IPS-18a (cell line): ENCODE data around the gene TMEM18.

Experiments used
- H3K27ac ChIP-seq: one replicate; pipeline ENCODE4 v1.5.1; 2013; ENCODE audit warnings: low read length
- H3K27me3 ChIP-seq: one replicate; pipeline ENCODE4 v1.6.1; 2013; ENCODE audit warnings: mild to moderate bottlenecking, low read length; ENCODE audit not compliant: control insufficient read depth, insufficient read depth
- H3K36me3 ChIP-seq: one replicate; pipeline ENCODE4 v1.6.1; 2013; ENCODE audit warnings: low read depth, low read length; ENCODE audit not compliant: control insufficient read depth
- H3K4me1 ChIP-seq: one replicate; pipeline ENCODE4 v1.6.1; 2013; ENCODE audit warnings: low read depth, low read length; ENCODE audit not compliant: control insufficient read depth
- H3K4me3 ChIP-seq: one replicate; pipeline ENCODE4 v1.5.1; 2013; ENCODE audit warnings: low read length
- H3K9ac ChIP-seq: one replicate; pipeline ENCODE4 v1.6.1; 2013; ENCODE audit warnings: mild to moderate bottlenecking, low read length, moderate library complexity
- H3K9me3 ChIP-seq: one replicate; pipeline ENCODE4 v1.6.1; 2013; ENCODE audit warnings: low read depth, low read length; ENCODE audit not compliant: control insufficient read depth

TMEM18 gene

DNA sequence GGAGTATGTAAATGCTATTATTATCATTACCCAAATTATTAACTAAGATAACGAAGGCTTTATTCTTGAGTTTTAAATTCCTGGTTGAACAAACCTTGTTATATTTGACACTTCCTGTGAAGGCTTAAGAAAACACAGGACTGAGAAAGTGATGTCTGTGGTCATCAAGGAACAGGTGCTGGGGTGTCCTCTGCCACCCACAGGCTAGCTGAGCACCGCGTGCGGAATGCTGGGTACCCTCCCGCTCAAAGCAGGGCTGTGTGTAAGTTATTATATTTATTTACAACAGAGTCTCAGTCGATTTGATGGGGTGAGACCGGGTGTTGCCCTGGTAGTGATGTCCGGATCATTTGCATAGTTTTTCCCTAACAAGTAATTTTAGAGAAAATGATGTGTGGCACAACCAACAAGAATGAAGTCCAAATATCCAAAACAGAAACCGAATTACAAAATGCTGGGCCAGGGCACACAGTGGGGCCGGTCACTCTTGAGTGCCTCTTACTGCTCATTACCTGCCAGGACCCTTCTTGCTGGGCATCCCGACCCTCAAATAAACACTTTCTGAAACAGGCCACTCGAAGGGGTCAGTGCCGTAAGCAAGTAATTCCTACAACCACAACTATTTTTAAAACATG lies 49.2 kb downstream of the TMEM18 start:
- no peak overlapping the region for H3K27ac ChIP-seq
- H3K36me3 ChIP-seq: no peaks in the 10 kb centered on the region
- no peaks in the 10 kb centered on the region for H3K9me3 ChIP-seq
- peaks cover 9% of the 10 kb centered on the region for H3K4me1 ChIP-seq
- no peaks in the 10 kb centered on the region for H3K27me3 ChIP-seq
- no peak overlapping the region for H3K4me3 ChIP-seq
- H3K9ac ChIP-seq: no peak overlapping the region

DNA sequence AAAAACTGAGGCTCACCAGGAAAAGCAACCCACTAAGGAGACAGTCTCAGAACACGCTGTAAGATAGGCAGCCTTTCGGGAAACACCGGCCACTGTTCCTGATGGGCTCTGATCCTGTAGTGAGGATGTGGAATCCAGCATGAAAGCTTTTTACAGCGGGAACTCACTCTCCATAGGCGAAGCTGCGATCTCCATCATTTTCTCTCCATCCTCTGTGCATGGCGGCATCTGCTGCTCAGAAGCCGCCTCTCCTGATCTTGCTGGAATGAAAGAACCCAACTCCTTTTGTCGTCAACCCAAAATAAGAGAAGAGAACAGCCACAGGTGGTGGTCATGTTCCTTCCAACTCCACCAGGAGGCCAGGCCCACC lies 49.9 kb downstream of the TMEM18 start:
- H3K27me3 ChIP-seq: no peaks in the 10 kb centered on the region
- no peak overlapping the region for H3K27ac ChIP-seq
- no peaks in the 10 kb centered on the region for H3K9me3 ChIP-seq
- peaks cover 9% of the 10 kb centered on the region for H3K4me1 ChIP-seq
- no peaks in the 10 kb centered on the region for H3K36me3 ChIP-seq
- H3K4me3 ChIP-seq: no peak overlapping the region
- H3K9ac ChIP-seq: no peak overlapping the region

DNA sequence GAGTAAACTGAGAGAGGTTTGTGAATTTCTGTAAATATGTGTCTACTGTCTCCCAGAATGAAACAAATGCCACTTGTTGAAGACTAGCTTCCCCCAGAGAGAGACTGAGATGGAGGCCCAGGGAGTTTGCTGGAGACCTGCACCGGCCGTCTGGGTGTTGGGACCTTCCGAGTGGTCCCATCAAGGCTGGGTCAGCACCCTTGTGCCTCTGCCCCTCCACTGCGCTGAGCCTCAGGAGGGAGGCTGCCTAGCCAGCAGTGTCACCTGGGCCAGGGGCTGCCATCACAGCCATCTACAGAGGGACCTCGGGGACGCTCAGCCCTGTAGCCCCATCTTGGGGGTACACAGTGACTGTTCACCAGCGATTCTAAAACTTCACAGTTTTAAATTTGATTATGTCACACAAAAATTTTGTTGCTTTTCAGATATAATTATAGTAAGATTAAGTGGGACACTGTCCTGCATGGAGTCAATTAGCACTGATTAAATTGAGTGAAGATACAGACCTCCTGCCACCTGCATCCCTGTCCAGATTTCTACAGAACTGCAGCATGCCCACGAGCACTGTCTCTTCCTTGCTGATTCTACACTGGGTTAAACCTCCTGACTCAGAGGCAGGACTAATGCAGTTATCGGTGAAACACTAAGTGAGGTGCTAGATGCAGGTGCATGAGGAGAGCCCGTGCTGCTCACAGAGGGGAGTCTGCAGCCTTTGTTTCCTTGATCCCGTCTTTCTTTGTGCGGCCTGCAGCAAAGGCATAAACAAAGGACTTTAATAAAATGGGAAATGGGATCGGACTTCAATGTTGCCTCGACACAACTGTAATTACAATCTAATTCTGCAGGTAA lies 50.5 kb downstream of the TMEM18 start:
- Histone ChIP-seq H3K36me3 (no peaks in the 10 kb centered on the region), H3K9ac (no peak overlapping the region), H3K27ac (no peak overlapping the region), H3K27me3 (no peaks in the 10 kb centered on the region), H3K4me3 (no peak overlapping the region), H3K4me1 (peaks cover 9% of the 10 kb centered on the region), H3K9me3 (no peaks in the 10 kb centered on the region)

DNA sequence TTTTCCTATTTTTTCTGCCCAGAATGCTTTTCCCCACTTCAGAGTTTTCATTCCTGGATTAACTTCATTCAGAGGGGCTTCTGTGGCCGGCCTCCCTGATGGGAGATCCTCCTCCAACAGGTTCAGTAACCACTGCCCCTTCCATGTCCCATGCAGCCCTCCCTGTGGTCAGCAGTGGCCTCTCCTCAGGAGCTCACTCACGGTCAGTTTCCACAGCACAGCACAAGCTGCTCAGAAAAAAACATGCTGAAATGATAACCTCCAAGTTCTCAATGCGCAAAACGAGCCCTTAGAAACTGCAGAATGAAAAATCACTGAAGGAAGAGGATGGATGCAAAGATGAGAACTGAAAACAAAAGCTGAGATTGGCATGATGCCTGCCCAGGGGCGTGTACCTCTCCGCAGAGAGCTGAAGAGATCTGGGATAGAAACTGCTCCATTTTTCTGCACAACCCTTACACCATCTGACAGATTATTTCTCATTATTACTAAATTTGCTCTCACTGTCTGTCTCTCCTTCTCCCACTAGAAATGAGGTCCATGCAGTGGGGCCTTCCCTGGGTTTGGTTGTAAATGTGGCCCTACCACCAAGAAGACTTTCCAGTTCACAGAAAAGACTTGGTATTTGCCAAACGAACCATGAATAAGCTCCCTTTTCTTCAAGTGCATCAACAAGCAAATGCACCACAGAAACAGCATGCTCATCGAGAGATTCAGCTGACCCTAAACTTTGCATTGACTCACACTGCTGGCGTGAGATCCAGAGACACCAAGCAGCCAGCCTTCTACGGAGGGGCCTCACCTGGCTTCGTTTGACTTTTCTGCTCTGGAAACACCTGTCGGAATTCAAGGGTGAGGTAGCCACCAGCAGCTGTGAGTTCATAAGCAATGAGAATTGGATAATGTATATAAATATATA lies 51.5 kb downstream of the TMEM18 start:
- H3K9ac ChIP-seq: no peak overlapping the region
- peaks cover 9% of the 10 kb centered on the region for H3K4me1 ChIP-seq
- no peak overlapping the region for H3K4me3 ChIP-seq
- H3K36me3 ChIP-seq: no peaks in the 10 kb centered on the region
- no peaks in the 10 kb centered on the region for H3K27me3 ChIP-seq
- no peak overlapping the region for H3K27ac ChIP-seq
- H3K9me3 ChIP-seq: no peaks in the 10 kb centered on the region

DNA sequence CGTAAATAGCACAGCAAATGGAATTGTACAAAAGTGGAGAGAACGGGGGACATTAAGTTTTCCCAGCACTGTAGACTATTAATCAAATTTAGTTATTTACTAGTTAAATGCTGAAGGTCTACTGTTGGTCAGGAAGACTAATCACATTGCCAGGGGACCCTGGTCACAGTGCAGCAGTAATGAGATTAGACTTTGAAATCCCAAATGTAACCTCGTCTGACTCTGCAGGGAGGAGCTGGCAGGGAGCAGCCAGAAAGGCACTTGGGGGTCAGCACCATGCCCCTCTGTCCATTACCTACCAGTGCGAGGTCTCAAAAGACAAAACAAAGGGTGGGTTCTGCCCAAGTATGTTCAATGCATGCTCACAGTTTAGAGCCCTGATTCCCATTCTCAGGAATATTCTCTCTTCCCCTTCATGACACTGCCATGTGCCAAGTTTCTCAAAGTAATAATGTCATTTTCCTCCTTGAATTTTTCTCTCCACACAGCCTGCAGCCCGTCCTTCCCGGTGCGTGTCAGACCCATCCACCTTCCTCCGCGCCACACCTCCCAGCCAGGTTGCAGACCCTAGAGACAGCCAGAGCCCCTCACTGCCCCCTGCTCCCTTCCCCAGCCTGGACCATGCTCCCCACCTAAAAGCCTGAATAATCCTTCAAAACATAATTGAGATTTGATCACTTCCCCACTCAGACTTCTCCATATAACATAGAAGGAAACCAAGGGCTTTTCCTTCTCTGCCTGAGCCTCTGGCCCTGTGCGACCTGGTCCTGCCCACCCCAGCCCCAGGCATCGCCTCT lies 52.5 kb downstream of the TMEM18 start:
- Histone ChIP-seq H3K4me3 (no peak overlapping the region), H3K27ac (no peak overlapping the region), H3K9ac (no peak overlapping the region), H3K9me3 (no peaks in the 10 kb centered on the region), H3K4me1 (peaks cover 9% of the 10 kb centered on the region), H3K27me3 (no peaks in the 10 kb centered on the region), H3K36me3 (no peaks in the 10 kb centered on the region)

DNA sequence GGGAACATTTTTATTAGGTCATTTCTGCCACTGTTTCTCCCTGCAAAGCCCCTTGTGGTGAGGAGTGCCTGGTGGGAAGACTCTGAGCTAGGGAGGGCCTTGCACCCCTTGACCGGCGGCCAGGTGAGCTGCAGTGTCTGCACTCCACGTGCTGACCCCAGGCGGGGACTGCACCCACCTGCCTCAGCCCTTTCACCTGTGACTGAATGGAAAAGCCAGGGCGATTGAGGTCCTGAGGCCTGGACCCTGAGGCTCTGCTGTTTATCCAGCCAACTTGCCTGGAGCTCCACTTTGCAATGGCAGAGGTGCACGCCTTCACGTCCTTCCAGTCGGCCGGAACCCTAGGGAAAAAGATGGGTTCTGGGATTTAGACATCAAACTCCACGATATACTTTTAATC lies 53.1 kb downstream of the TMEM18 start:
- Histone ChIP-seq H3K27me3 (no peaks in the 10 kb centered on the region), H3K9me3 (no peaks in the 10 kb centered on the region), H3K27ac (no peak overlapping the region), H3K4me3 (no peak overlapping the region), H3K4me1 (peaks cover 9% of the 10 kb centered on the region), H3K36me3 (no peaks in the 10 kb centered on the region), H3K9ac (no peak overlapping the region)

DNA sequence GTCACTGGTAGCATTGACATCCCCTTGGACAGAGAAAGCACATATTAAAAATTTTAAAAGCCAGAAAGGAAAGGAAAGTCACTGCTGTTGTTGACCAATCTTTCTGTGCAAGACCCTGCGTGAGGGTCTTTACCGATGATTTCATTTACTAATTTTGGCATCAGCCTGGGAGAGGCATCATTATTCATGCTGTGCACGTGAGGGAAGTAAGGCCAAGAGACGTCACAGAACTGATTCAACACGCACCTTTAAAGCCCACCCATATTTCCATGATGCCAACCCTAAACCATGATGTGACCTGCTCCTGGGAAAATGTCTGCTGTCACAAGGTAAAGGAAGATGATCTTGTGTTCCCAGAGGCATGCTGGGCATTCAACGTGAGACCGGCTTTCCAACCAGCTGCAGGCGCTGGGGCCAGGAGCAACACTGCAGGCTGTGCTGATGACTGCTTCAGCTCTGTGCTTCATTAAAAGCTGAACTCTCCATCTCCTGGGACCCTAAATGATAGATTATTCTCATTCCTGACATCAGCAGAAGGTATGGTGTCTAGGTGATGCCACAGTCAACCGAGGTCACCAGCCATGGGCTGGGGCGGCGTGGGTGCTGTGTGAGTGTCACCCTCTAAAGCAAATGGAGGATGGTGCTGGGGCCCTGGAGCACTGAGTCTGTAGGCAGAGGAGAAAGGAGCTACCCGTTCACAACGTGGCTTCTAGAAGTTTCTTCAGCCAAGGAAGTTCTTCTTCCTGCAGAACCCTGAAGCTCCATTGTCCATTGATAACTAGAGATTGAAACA lies 53.9 kb downstream of the TMEM18 start:
- Histone ChIP-seq H3K4me3 (no peak overlapping the region), H3K4me1 (peaks cover 9% of the 10 kb centered on the region), H3K9me3 (no peaks in the 10 kb centered on the region), H3K27me3 (no peaks in the 10 kb centered on the region), H3K36me3 (no peaks in the 10 kb centered on the region), H3K27ac (no peak overlapping the region), H3K9ac (no peak overlapping the region)

DNA sequence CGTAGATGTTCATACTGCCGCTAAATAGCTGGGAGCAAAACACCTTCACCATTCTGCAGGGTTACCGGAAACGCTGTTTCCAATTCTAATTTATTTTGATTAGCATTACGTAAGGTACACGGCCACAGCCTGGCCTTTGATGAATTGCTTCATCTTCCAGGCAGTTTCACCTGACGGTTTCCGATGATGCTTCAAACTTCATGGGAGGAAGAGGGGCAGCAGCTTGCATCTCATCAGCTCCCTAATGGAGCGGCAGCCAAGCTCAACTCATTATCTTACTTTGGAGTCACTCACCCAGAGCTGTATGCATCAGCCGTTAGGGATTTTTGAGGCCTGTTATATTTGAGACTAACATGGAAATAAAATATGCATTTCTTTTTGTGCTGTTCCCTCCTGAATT lies 54.8 kb downstream of the TMEM18 start:
- H3K36me3 ChIP-seq: no peaks in the 10 kb centered on the region
- no peak overlapping the region for H3K4me3 ChIP-seq
- no peaks in the 10 kb centered on the region for H3K27me3 ChIP-seq
- no peak overlapping the region for H3K27ac ChIP-seq
- no peaks in the 10 kb centered on the region for H3K9me3 ChIP-seq
- peaks cover 7% of the 10 kb centered on the region for H3K4me1 ChIP-seq
- no peak overlapping the region for H3K9ac ChIP-seq

DNA sequence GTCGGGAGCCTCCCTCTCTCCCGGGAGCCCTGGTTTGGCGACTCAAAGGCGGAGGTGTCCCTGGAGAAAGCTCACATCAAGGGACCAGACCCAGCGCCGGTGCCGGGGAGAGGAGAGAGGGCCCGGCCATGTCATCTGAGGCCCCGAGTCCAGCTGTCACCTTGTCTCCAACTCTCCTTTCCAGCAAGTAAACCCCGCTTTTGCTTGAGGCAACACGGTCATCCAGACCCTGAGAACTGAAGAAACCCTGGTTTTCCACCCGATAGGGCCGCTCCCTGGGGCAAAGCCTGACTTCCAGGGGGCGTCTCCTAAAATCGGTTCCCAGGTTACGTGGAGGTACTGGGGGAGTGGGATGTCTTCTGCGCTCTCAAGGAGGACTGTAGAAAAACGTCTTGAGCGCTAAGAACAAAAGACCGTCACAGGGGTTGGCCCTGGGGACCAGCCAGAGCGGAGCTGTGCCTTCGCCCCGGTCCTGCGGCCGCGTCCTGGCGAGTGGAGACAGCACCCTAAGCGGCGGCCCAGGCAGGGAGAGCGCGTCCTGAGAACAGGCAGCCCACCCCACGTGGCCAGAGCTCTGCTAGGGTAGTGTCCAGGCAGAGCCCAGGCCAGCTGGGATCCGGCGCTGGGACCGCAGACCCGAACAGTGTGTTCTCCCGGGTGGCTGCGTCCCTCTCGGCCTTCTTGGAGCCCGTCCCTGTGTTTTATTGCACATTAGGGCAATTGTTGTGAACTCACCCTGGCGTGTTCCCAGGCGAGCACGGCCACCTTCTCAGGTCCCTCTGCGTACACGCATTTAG lies 55.7 kb downstream of the TMEM18 start:
- H3K36me3 ChIP-seq: no peaks in the 10 kb centered on the region
- no peak overlapping the region for H3K4me3 ChIP-seq
- H3K9me3 ChIP-seq: no peaks in the 10 kb centered on the region
- no peak overlapping the region for H3K27ac ChIP-seq
- H3K4me1 ChIP-seq: no peaks in the 10 kb centered on the region
- no peaks in the 10 kb centered on the region for H3K27me3 ChIP-seq
- H3K9ac ChIP-seq: no peak overlapping the region
